Endothelial cell (in vitro differentiated cells): ENCODE measurements around the gene GPI. TPM values are rescaled to one million over a fixed set of nuclear protein-coding genes. Genes with fewer than 3 reads are reported as not detected.

ENCODE experiments used
- DNase-seq: peaks from one replicate; pipeline ENCODE4 v3.0.0; 2021; ENCODE audit warnings: low spot score
- H3K27ac Mint-ChIP-seq: one replicate; pipeline ENCODE4 v1.8.0; 2021; ENCODE audit warnings: mixed read lengths, inconsistent platforms; ENCODE audit not compliant: unreplicated experiment
- H3K27me3 Mint-ChIP-seq: one replicate; pipeline ENCODE4 v1.8.0; 2021; ENCODE audit warnings: mild to moderate bottlenecking, moderate library complexity, mixed read lengths, inconsistent platforms; ENCODE audit not compliant: unreplicated experiment
- H3K36me3 Mint-ChIP-seq: one replicate; pipeline ENCODE4 v1.8.0; 2021; ENCODE audit warnings: mild to moderate bottlenecking, low read depth, mixed read lengths, inconsistent platforms; ENCODE audit not compliant: unreplicated experiment
- H3K4me1 Mint-ChIP-seq: one replicate; pipeline ENCODE4 v1.8.0; 2021; ENCODE audit warnings: mild to moderate bottlenecking, mixed read lengths, inconsistent platforms; ENCODE audit not compliant: unreplicated experiment
- H3K4me3 Mint-ChIP-seq: one replicate; pipeline ENCODE4 v1.8.0; 2021; ENCODE audit warnings: mild to moderate bottlenecking, mixed read lengths, inconsistent platforms; ENCODE audit not compliant: unreplicated experiment
- H3K9me3 Mint-ChIP-seq: one replicate; pipeline ENCODE4 v1.8.0; 2021; ENCODE audit warnings: mixed read lengths, inconsistent platforms; ENCODE audit not compliant: unreplicated experiment
- CTCF ChIP-seq: fragments of 200-600 bp; sonication (generic); IDR thresholded peaks from one replicate; pipeline ENCODE4 v1.5.0; 2021; ENCODE audit warnings: antibody characterized with exemption; ENCODE audit not compliant: unreplicated experiment
- total RNA-seq: library from RNA; stranded (reverse); fragmentation: NEBNext Ultra II Directional; extraction: Animal tissue kit (Norgen Biotek cat#: 25700); gene quantifications from one replicate; pipeline ENCODE4 v1.2.1, GENCODE V29; 2021; ENCODE audit not compliant: unreplicated experiment

GPI gene
- total RNA-seq, 1 donor from 2014 or later, result 133 TPM

GRCh38 chr19:34409189-34410164, 44.5 kb downstream of the GPI start:
- Mint-ChIP-seq H3K27me3 (no peaks in the 10 kb centered on the region), H3K9me3 (no peaks in the 10 kb centered on the region), H3K36me3 (peaks cover 3% of the 10 kb centered on the region), H3K4me3 (no peak overlapping the region), H3K4me1 (no peaks in the 10 kb centered on the region), H3K27ac (no peak overlapping the region)
- no peak for DNase-seq
- no peak for TF ChIP-seq CTCF

- Mint-ChIP-seq H3K4me3 (no peak overlapping the region), H3K27me3 (no peaks in the 10 kb centered on the region), H3K27ac (no peak overlapping the region), H3K9me3 (no peaks in the 10 kb centered on the region), H3K4me1 (peaks cover 2% of the 10 kb centered on the region), H3K36me3 (peaks cover 3% of the 10 kb centered on the region)
- DNase-seq, result no peak
- no peak for TF ChIP-seq CTCF
Measured at GRCh38 chr19:34411216-34411615, 46.2 kb downstream of the GPI start.

- DNase-seq, result no peak
- no peaks in the 10 kb centered on the region for H3K27me3 Mint-ChIP-seq
- no peak overlapping the region for H3K4me3 Mint-ChIP-seq
- peak overlapping the region; percentile 41 for H3K27ac Mint-ChIP-seq
- TF ChIP-seq CTCF, result no peak
- H3K36me3 Mint-ChIP-seq, result peaks cover 6% of the 10 kb centered on the region
- no peaks in the 10 kb centered on the region for H3K9me3 Mint-ChIP-seq
- peaks cover 5% of the 10 kb centered on the region for H3K4me1 Mint-ChIP-seq
Measured at GRCh38 chr19:34416021-34416545, 51.1 kb downstream of the GPI start.

GRCh38 chr19:34418300-34418699, 53.3 kb downstream of the GPI start:
- H3K36me3 Mint-ChIP-seq, result peaks cover 6% of the 10 kb centered on the region
- H3K4me1 Mint-ChIP-seq, result peaks cover 5% of the 10 kb centered on the region
- H3K27ac Mint-ChIP-seq, result no peak overlapping the region
- no peak for DNase-seq
- H3K27me3 Mint-ChIP-seq, result no peaks in the 10 kb centered on the region
- TF ChIP-seq CTCF, result no peak
- H3K4me3 Mint-ChIP-seq, result no peak overlapping the region
- no peaks in the 10 kb centered on the region for H3K9me3 Mint-ChIP-seq
